Activated CD8-positive, alpha-beta memory T cell treated with anti-CD3 and anti-CD28 coated beads, Interleukin-2, amount 50 U/mL, for 1 hour (primary cell): ENCODE data around the gene SNRPD3.
"Not testable (repeated sequence)": the region's sequence is repeated elsewhere in the genome, so short reads cannot be mapped to it uniquely, and the experiment has no call there.

ENCODE experiments used
- DNase-seq: peaks from one replicate; pipeline ENCODE4 v3.0.0-alpha.2; 2020; ENCODE audit errors: extremely low read depth

The SNRPD3 gene

GRCh38 chr22:24555165-24556039 is at the start of gene SNRPD3:
TSS of gene SNRPD3 (plus strand) at chr22:24555999. CDS start at chr22:24557675, 1,676 bp downstream.
- DNase-seq: peak; percentile 96

GRCh38 chr22:24506802-24507438 is 48.9 kb upstream of the SNRPD3 start:
- DNase-seq: no peak

- DNase-seq: no peak
Observed at GRCh38 chr22:24507716-24508115, 48.1 kb upstream of the SNRPD3 start.

GRCh38 chr22:24510637-24511625 is 44.9 kb upstream of the SNRPD3 start:
- DNase-seq: no peak

GRCh38 chr22:24512043-24512442 is 43.8 kb upstream of the SNRPD3 start:
- no peak for DNase-seq

- no peak for DNase-seq
Observed at GRCh38 chr22:24513378-24514240, 42.2 kb upstream of the SNRPD3 start.

- DNase-seq: no peak
Observed at GRCh38 chr22:24514241-24515026, 41.4 kb upstream of the SNRPD3 start.

GRCh38 chr22:24515027-24515338 is 40.8 kb upstream of the SNRPD3 start:
- DNase-seq: no peak

- no peak for DNase-seq
Observed at GRCh38 chr22:24516301-24516737, 39.5 kb upstream of the SNRPD3 start.

- DNase-seq: no peak
Observed at GRCh38 chr22:24517446-24517845, 38.4 kb upstream of the SNRPD3 start.

GRCh38 chr22:24518228-24518627 is 37.6 kb upstream of the SNRPD3 start:
- no peak for DNase-seq

- no peak for DNase-seq
Observed at GRCh38 chr22:24518771-24519485, 36.9 kb upstream of the SNRPD3 start.

- DNase-seq: no peak
Observed at GRCh38 chr22:24519496-24519895, 36.3 kb upstream of the SNRPD3 start.

GRCh38 chr22:24521791-24522245 is 34.0 kb upstream of the SNRPD3 start:
- no peak for DNase-seq

- no peak for DNase-seq
Observed at GRCh38 chr22:24523873-24524272, 31.9 kb upstream of the SNRPD3 start.

- DNase-seq: peak; percentile 26
Observed at GRCh38 chr22:24525416-24526037, 30.3 kb upstream of the SNRPD3 start.

- DNase-seq: no peak
Observed at GRCh38 chr22:24526191-24526590, 29.6 kb upstream of the SNRPD3 start.

- DNase-seq: no peak
Observed at GRCh38 chr22:24529898-24530297, 25.9 kb upstream of the SNRPD3 start.

GRCh38 chr22:24530968-24531367 is 24.8 kb upstream of the SNRPD3 start:
- DNase-seq: not testable (repeated sequence)
